IPS-20b (cell line): ENCODE data around the gene CCDC178.

Source experiments
- H3K27ac ChIP-seq: one replicate; pipeline ENCODE4 v1.5.1; 2013; ENCODE audit warnings: low read length
- H3K27me3 ChIP-seq: 2 replicates; pipeline ENCODE4 v1.6.1; 2013; ENCODE audit warnings: mild to moderate bottlenecking, low read length, inconsistent platforms; ENCODE audit not compliant: insufficient read depth
- H3K36me3 ChIP-seq: 2 replicates; pipeline ENCODE4 v1.6.1; 2013; ENCODE audit warnings: low read depth, mild to moderate bottlenecking, inconsistent platforms, low read length, moderate library complexity; ENCODE audit not compliant: insufficient read depth
- H3K4me1 ChIP-seq: 2 replicates; pipeline ENCODE4 v1.6.1; 2013; ENCODE audit warnings: mild to moderate bottlenecking, control low read depth, inconsistent platforms, low read length, moderate library complexity; ENCODE audit not compliant: insufficient read depth
- H3K4me3 ChIP-seq: 2 replicates; pipeline ENCODE4 v1.5.1; 2013; ENCODE audit warnings: mild to moderate bottlenecking, low read length, inconsistent platforms
- H3K9ac ChIP-seq: 2 replicates; pipeline ENCODE4 v1.6.1; 2013; ENCODE audit warnings: low read depth, mild to moderate bottlenecking, inconsistent platforms, low read length, moderate library complexity
- H3K9me3 ChIP-seq: 2 replicates; pipeline ENCODE4 v1.6.1; 2013; ENCODE audit warnings: mild to moderate bottlenecking, low read depth, low read length, inconsistent platforms; ENCODE audit not compliant: insufficient read depth

The CCDC178 gene

DNA sequence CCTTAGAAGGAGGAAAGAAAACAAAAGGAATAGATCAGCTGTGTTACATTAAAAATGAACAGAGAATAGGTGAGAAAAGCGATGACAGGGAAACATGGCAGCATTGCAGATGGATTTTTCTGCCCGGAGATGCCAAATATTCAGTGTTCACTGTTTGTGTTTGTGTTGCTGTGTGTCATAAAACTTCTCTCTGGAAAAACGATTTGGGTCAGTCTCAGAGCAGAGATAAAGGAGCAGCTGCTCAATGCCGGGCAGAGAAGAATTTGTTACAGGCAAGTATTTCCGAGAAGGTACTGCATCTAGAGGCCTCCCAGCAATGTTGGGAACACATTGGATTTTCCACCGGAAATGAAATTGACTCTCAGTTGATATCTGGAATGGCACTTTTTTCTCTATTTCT lies 511.3 kb downstream of the CCDC178 start:
- Histone ChIP-seq H3K9me3 (peaks cover 3% of the 10 kb centered on the region; the same call in 1 of the 2 replicates), H3K36me3 (no peaks in the 10 kb centered on the region), H3K27ac (no peak overlapping the region), H3K9ac (no peak overlapping the region), H3K4me3 (no peak overlapping the region), H3K4me1 (no peaks in the 10 kb centered on the region), H3K27me3 (no peaks in the 10 kb centered on the region)

DNA sequence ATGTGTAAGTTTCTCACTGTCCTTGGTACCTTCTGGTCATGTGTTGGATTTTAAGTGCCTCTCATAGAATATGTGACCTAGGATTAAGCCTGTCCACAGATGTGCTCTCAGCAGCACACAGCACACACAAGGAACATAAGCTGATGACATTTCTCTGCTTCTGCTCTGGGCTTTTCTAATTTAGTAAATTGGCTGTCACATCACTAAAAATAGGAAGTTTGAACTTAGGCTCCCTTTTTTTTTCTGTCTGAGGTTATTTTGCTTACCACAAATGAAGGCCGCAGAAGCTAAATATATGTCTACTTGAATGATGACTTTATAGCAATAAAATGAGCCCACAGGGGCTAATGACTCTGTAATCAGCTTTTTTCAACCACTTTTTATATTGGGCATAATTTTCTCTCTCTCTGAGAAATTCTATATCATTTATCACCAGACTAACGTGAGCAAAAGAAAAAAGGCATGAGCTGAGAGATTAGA lies 517.5 kb downstream of the CCDC178 start:
- Histone ChIP-seq H3K27ac (no peak overlapping the region), H3K9me3 (no peaks in the 10 kb centered on the region), H3K36me3 (no peaks in the 10 kb centered on the region), H3K9ac (no peak overlapping the region), H3K4me3 (no peak overlapping the region), H3K27me3 (no peaks in the 10 kb centered on the region), H3K4me1 (no peaks in the 10 kb centered on the region)

DNA sequence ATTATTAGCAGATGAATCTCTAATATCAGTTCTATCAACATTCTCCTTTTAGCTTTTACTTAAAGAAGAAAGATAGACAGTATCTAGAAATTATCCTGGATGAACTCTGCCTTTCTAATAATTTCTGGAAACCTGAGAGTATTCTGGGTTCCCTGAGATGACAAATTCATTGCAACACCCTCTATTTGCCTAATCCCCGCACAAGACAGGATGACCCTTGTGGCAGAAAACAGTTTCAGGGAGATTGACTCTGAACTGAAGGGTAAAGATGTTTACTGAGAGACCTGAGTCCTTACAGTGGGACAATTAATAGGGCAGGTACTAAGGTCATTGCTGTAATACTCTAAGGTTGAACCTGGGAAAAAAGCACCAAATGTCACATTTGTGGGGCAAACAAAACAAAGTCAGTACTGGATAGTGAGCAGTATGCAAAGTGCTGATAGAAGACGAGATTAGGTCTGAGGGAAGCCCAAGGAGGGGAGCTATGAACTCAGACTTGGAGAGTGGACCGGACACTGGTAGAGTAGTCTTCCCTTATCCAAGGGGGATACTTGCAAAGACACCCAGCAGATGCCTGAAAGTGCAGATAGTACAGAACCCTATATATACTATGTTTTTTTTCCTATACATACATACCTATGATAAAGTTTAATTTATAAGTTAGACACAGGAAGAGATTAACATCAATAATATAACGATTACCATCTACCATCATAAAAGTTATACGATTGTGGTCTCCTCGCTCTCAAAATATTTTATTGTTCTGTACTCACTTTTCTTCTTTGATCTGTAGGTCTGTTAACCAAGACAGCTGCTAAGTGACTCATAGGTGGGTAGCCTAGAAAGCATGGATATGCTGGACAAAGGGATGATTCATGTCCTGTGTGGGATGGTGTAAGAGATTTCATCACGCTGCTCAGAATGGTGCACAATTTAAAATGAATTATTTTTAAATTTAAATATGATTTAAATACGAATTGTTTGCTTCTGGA lies 519.4 kb downstream of the CCDC178 start:
- Histone ChIP-seq H3K27ac (no peak overlapping the region), H3K4me3 (no peak overlapping the region), H3K4me1 (no peaks in the 10 kb centered on the region)

DNA sequence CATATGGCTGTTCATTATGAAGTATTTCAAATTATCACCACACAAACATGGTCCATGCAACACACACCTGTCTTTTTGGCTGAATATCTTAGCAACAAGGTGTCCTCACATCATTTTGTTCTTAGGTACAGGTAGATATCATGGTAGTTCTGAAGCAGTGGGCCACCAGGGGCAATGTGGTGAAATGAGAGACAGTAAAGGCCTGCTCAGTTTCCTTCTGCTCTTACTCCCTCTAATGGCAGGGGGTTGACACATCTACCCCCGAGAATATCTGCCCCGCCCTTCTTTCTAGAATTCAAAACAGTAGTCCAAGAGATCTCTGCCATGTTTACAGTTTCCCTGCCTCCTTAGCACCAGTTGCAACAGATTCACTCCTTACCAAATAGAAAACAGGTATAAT lies 520.7 kb downstream of the CCDC178 start:
- Histone ChIP-seq H3K4me1 (no peaks in the 10 kb centered on the region), H3K27me3 (no peaks in the 10 kb centered on the region), H3K27ac (no peak overlapping the region), H3K9me3 (no peaks in the 10 kb centered on the region), H3K36me3 (no peaks in the 10 kb centered on the region), H3K4me3 (no peak overlapping the region), H3K9ac (no peak overlapping the region)

More for the DNA sequence above, 519.4 kb downstream of the CCDC178 start:
- no peak overlapping the region for H3K9ac ChIP-seq
- H3K27me3 ChIP-seq = no peaks in the 10 kb centered on the region
- H3K9me3 ChIP-seq = no peaks in the 10 kb centered on the region
- no peaks in the 10 kb centered on the region for H3K36me3 ChIP-seq

DNA sequence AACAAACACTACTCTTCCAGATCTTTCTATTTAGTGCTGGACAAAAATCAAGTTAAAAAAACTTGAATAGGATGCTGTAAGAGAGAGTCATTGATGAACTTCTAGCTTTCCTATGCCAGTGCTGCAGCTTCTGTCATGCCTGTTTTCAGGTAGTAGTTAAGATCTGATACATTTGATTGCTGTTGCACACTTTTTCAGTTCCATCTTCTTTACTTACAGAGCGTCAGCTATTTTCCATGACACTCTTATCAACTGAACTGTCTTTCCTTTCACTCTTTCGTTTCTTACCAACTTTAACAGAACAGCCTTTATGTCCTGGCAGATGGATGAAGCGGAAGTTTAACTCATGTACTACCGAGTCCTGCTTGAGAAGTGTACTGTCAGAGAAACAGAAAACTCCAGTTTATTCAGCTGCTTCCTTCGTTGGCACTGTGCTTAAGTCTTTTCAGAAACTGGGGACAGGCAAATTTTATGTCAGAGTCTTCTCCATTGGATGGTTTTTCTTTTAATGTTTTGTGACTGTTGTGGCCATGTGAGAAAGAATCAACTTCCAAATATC lies 521.8 kb downstream of the CCDC178 start:
- Histone ChIP-seq H3K9ac (no peak overlapping the region), H3K9me3 (no peaks in the 10 kb centered on the region), H3K27me3 (no peaks in the 10 kb centered on the region), H3K36me3 (no peaks in the 10 kb centered on the region), H3K27ac (no peak overlapping the region), H3K4me3 (no peak overlapping the region), H3K4me1 (no peaks in the 10 kb centered on the region)

DNA sequence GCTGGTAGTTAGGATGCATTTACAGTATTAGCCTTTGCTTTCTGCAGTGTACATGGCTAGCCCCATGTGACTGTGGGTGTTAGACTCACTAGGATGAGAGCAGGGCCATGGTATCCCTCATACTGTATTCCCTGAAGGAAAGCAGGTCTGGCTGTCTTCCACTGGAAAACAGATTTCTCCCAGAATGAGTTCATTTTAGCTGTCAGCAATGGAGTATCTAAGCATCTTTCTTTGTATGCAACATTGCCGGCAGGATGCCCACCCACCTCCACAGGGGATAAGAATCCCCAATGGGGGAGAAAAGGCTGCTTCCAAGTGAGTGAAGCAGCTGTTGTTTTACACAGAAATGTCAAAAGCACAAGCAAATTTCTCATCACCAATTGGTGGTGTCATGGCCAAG lies 525.0 kb downstream of the CCDC178 start:
- Histone ChIP-seq H3K36me3 (no peaks in the 10 kb centered on the region), H3K27me3 (no peaks in the 10 kb centered on the region), H3K9ac (no peak overlapping the region), H3K9me3 (no peaks in the 10 kb centered on the region), H3K4me3 (no peak overlapping the region), H3K27ac (no peak overlapping the region), H3K4me1 (peaks cover 4% of the 10 kb centered on the region; the same call in 1 of the 2 replicates)

DNA sequence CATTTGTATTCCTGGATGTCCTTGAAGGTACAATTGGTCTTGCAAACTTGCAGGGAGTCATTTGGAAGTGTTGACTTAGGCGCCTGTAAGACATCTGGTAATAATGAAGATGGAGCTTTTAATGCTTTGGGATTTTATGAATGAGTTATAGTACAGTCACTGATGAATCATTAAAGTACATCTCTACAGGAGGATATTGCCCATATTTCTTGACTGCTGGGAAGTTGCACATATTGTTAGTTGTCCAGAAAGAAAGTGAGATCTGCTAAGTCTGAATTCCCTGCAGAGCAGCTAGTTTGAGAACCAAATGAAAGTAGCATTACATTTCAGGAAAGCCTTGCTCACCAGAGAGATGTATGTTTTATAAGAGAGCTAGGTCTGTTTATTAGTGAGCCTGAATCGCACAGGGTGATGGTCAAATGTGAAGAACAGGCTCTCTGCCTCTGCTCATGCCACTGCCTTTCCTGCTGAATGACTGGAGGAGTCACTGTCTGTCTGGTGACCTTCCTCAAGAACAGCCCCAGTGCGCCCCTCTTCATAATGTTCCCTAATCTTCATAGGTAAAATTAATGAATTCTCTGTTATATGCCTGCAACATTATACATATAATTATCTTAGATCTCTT lies 528.7 kb downstream of the CCDC178 start:
- no peak overlapping the region for H3K4me3 ChIP-seq
- H3K36me3 ChIP-seq = no peaks in the 10 kb centered on the region
- no peaks in the 10 kb centered on the region for H3K27me3 ChIP-seq
- H3K9ac ChIP-seq = no peak overlapping the region
- no peak overlapping the region for H3K27ac ChIP-seq
- no peaks in the 10 kb centered on the region for H3K9me3 ChIP-seq
- peaks cover 8% of the 10 kb centered on the region; the same call in 1 of the 2 replicates for H3K4me1 ChIP-seq

DNA sequence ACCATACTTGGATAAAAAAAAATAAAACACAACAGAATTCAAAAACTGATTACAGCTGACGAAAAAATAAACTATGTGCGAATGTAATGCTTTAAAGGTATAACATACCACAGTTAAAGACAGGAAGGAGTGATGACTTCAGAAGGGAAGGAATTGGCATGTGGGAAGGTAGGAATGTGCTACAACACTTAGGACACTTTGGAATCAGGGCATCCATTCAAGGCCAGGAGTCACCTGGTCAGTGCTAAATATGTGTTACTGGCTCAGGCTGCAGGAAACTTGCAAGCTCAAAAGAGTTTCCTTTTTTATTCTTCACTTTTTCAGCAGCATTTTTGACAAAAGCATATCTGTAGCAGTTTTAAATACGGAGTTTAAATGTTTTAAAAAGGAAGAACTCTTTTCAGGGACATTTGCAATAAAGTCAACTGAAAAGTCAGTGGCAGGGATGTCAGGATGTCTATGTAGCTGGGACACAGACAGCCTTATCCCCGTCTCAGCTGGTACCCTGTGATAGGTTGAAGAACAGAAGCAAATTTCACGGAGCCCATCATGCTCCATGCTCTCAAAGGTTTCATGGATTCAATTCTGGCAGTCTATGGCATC lies 529.7 kb downstream of the CCDC178 start:
- H3K9ac ChIP-seq = no peak overlapping the region
- no peaks in the 10 kb centered on the region for H3K27me3 ChIP-seq
- H3K27ac ChIP-seq = no peak overlapping the region
- H3K9me3 ChIP-seq = no peaks in the 10 kb centered on the region
- no peak overlapping the region for H3K4me3 ChIP-seq
- H3K4me1 ChIP-seq = peaks cover 8% of the 10 kb centered on the region; the same call in 1 of the 2 replicates
- H3K36me3 ChIP-seq = no peaks in the 10 kb centered on the region

DNA sequence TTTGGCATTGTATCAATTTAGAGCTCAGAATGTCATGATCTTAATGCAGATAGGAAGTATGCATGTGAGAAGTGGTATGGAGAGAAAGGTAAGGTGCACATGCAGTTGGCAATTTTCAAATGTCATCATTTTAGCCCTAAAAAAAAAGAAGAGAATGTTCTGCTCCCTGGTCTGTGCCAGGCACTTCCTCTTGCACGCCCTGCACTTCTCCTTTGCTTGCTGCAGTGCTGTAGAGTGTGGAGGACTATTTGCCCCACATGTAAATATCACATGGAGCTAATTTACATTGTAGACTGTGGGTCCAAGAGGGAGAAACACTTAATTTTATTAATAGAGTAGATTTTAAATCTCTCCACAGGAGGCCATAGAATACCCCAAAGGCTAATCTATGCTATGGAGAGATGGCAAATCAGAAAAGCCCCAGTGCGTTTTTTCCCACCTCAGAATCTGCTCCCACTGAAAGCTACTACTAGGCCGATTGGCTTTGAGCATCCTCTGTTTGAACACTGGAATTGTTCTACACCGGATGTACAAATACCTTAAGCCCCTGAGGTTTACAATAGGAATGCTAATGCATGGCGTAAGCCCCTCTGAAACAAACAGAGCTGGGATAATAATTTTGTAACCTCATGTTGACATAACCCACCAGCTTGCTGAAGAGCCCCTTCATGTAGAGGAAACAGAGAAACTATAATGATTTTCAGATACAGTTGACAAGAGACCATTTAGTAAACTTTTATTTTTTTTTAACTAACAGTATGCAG lies 530.5 kb downstream of the CCDC178 start:
- Histone ChIP-seq H3K27ac (no peak overlapping the region), H3K4me1 (peaks cover 8% of the 10 kb centered on the region; the same call in 1 of the 2 replicates), H3K9ac (no peak overlapping the region), H3K36me3 (no peaks in the 10 kb centered on the region), H3K4me3 (no peak overlapping the region), H3K27me3 (no peaks in the 10 kb centered on the region), H3K9me3 (no peaks in the 10 kb centered on the region)

DNA sequence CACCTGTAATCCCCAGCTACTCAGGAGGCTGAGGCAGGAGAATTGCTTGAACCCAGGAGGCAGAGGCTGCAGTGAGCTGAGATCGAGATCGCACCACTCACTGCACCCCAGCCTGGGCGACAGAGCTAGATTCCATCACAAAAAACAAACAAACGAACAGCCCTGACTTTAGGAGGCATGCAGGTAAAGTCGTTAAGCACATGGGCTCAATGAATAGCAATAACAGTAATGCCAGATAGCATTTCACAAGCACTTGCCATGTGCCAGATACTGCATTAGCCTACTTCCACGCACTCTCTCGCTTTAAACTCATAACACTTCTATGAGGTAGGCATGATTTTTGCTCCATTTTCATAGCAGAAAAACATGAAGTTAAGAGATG lies 532.1 kb downstream of the CCDC178 start:
- H3K9me3 ChIP-seq = no peaks in the 10 kb centered on the region
- peaks cover 8% of the 10 kb centered on the region; the same call in 1 of the 2 replicates for H3K4me1 ChIP-seq
- H3K9ac ChIP-seq = no peak overlapping the region
- no peak overlapping the region for H3K27ac ChIP-seq
- no peak overlapping the region for H3K4me3 ChIP-seq
- no peaks in the 10 kb centered on the region for H3K27me3 ChIP-seq
- no peaks in the 10 kb centered on the region for H3K36me3 ChIP-seq
